ENCODE results near the gene INPP5D.
"Not testable (repeated sequence)": the region's sequence is repeated elsewhere in the genome, so short reads cannot be mapped to it uniquely, and the experiment has no call there.

INPP5D gene

DNA sequence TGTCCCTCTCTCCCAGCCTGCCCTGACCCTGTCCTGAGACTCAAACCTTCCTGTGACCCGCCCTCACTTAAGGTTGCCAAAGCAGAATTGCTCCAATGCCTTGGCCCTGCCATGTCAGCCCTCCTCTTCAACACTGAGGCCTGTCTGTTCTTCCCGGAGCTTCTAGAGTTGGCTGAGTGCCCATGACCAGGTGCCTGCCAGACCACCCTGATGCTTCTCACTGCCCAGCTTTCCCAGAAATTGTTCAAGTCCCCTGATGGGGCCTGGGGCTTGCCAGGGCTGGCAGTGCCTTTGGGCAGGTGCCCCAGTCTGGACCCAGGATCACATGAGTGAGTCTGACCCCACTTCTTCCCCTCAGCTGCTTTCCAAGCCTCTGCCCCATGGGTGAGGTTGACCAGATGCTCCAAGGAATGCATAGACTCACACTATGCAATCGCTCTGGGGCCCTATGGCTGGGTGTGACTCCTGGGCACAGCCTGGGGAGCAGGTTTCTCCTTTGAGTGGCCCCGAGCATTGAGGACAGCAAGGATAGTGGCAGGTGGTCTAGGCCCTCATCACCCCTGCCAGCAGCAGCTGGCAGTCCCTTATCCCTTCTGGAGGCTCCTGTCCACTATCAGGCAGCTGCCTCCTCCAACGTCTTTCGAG is 3.1 kb upstream of the INPP5D start:
- DNase-seq = no peak

DNA sequence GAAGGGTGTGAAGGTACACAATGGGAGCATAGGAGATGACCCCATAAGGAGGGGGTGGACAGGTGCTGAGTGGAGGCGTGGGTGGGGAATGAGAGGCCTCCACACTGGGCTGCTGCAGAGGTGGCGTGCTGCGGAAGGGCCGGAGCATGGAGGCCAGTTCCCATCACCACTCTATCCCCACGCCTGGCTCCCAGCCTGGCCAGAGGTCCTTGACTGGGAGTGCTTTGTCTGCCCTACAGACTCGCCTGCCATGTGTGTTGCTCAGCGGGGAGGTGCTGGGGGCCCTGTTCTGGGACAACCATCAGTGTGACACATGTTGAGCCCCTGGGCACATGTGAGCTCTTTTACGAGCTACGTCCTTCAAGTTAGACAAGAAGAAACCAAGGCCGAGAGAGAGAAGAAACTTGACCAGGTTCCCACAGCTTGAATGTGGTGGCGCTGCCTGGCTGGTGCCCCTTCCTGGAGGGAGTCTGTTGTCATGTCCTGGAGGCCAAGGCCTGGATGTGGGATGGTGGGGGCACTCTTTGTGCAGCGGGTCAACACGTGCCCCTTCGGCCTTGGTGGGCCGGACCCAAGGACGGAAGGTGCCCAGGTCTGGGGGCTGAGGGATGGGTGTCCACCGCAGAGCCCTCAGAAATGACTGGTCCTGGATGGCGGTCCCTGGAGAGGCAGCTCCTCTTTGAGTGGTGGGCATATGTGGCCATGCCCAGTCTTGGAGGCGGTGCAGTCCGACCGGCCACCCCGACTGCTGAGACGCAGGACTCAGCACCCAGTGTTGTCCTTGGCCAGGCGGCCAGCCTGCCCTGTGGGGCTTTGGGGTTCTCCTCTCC is 1.2 kb upstream of the INPP5D start:
- DNase-seq = no peak

DNA sequence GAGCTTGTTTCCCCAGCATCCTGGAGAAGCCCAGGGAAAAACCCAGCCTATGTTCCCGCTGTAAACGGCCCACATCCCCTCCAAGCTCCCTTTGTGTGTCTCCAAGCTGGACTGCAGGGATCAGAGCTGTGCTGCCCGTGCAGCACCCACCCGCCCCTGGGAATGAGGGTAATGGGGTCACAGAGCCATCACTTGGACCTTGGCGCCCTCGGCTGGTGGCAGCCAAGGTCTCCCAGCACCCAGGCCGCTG is 670 bp upstream of the INPP5D start:
- no peak for DNase-seq

DNA sequence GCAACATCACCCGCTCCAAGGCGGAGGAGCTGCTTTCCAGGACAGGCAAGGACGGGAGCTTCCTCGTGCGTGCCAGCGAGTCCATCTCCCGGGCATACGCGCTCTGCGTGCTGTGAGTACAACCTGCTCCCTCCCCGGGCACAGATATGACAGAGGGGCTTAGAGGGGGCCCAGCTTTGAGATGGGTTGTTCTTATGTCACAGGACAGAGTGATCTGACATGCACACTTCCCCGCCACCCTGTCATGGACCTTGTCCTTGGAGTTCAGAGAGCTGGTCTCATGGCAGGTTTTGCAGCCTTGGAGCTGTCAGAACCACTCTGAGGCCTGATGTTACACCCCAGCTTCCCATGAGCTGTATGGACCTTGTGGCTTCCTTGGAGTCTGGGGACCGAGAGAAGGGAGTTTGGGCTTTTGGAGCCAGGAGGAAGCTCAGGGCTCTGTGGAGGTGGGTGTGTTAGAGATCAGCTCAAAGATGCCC is 398 bp downstream of the INPP5D start:
- DNase-seq = no peak

DNA sequence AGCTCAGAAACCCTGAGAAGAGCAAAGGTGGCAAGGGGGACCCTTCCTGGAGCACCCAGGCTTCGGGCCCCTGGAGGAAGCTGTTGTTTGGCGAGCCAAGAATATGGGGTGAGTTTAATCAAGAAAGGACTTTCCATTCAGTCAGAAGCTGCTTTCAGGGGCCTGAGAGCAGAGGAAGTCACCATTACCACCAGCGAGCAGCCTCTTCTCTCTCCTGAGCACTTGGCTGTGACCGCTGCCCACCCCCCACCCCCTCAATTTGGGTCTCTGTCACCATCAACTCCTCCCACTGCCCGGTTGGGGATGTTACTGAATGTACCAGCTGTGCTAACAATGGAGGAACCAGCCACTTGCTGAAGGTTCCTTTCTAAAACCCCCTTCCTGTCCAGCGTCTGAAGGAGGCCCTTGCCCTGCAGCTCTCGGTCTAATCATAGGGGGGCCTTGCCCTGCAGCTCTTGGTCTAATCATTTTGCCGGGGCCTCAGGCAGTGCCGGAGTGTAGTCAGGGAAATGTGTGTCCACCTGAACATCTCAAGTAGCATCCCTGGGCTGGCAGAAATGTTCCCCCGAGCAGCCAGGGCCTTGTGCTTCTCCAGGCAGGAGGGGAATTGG is 943 bp downstream of the INPP5D start:
- DNase-seq = no peak

DNA sequence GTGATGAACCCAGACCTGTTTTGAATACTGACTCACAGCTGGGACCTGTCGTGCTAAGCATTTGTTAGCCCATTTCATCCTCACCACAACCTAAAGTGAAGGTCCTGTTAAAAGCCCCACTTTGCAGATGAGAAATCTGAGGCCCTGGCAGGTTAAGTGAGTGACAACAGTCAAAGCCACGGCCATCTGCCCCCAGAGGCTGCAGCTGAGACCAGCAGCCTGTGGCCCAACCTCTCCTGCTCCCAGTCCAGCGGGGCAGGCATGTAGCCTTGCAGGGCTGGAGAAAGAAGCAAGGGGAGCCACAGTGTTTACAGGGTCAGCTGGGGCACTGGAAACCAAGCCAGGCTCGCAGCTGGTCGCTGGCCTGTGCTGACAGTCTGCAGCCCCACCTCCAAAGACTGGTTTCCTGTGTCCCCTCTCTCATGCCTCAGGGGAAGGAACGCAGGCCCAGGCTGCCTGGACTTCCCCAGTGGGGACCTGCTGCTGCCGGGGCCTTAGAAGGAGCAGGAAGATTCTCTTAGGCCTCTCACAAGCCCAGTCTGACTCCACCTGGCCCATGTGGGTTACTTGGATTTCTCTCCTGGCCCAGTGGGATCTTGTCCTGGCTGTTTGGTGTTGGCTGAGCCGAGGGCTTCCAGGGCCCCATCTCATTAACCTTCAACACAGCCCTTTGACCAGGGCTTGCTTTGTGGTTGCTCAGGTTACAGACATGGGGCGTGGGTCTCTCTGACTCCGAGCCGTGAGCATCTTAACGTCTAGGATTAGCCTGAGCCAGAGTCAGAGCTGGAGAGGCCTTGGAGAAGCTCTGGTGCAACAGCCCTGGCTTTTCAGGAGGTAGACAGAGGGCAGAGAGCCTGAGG is 1.7 kb downstream of the INPP5D start:
- DNase-seq = peak; percentile 28

DNA sequence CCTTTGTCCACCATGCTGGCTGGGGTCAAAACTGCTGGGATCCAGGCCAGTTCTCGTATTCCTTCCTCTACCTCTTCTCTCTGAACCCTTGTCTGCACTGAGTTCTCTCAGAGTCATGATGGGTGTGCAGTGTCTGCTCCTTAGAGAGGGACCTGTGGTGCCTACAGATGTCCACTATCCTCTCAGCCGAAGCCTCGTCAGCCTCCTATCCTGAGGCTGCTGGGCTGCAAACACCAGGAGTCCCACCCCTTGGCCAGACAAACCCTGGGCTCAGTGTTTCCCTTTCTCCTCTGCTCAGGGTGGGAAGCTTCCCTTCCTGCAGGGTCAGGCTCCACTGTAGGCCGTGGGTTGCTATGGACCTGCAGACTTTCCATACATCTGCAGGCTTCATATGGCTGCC is 2.3 kb downstream of the INPP5D start:
- no peak for DNase-seq

DNA sequence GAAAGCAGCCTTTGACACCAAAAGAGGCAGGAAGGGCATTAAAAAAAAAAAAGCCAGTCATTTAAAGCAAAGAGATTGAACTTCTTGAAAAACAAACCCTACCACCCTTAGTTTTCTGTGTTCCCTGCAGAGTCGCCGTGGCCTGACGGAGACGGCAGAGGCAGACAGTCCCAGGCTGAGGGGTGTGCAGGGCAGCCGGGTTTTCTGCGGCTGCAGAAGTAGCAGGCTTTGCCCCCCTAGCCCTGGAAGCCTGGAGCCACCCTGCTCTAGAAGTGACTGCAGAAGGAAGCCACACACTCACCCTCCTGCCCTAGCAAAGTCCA is 2.8 kb downstream of the INPP5D start:
- no peak for DNase-seq

DNA sequence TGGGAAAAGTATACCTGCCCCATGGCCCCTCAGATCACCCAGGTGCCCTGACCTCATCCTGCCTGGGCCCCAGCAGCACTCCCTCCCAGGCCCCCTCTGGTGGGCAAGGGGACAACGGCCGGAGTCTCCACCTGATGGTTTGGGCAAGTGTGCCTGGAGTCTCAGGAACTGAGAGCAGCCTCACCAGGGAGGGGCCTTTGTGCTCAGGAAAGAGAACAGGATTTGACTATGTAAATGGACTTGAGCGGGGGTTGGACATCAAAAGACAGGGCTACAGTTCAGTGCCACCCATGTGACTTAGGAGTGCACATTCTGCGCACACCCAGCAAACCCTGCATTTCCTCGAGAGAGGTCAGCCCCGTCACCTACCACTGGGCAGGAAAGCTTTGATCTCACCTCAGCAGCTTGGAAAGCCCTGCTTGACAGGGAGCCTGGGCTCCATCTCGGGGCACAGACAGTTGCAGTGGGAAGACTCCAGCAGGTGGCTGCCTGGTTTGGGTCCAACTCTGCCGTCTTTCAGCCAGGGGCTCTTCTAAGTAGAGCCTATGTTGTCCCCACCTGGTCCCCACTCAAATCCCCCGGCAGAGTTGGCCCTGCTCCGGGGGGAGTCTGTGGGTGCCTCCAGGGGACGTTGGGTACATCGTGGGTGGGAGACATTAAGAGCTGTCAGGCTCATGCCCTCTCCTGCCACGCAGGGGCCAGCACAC is 3.3 kb downstream of the INPP5D start:
- no peak for DNase-seq

DNA sequence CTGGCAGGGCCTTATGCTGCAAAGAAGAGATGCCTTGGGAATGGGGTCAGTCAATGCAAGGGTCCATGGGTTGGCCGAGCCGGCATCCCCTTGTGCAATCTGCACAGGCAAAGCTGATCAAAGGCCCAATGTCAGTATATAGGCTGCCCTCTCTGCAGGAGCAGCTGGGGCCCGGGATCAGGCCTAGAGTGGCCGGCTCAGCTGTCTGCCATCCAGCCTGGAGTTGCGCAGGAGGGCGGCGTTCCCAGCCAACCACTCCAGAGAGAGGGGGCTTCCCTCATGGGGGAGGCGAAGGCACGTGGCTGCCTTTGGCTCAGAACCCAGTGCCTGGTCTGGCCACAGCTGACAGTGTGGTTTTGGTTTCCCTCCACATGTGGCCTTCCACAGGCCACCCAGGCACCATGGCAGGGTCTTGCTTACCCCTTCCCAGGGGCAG is 3.9 kb downstream of the INPP5D start:
- DNase-seq = no peak

DNA sequence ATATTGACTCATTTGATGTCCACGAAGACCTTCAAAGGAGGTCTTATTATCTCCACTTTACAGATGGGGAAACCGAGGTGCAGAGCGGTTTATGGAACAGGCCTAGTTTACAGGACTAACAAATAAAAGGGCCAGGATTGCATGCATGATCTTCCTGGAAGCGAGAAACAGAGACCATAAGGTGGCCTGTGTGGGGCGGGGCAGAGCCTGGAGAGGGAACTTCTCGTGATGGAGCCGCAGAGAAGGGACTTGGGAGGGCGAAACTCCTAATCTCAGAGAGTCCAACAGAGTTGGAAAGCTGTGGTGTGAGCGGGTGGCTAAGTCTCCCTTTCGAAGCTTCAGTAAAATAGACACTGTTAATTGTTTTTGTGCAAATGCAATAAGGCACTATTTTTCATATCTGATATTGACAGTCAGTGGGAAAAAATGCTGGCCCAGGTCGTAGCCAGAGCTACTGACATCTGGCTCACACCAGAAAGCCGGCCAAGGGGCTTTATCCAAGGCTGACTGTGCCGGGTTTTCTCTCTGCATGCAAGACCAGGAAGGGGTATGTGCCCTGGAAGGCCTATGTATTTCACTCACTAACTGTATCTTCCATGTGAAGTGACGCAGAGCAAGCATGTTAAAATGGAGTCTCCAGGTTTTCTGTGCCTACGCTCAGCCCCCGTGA is 4.5 kb downstream of the INPP5D start:
- DNase-seq = no peak

DNA sequence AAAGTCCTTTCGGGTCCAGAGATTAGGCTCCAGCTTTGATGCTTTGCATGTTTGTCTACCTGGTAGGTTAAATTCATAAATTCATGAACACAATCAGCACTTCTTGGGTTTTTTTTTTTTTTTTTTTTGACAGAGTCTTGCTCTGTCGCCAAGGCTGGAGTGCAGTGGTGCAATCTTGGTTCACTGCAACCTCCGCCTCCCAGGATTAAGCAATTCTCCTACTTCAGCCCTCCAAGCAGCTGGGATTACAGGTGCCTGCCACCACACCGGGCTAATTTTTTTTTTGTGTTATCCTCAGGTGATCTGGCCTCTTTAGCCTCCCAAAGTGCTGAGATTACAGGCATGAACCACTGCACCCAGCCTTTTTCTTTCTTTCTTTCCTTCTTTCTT is 5.1 kb downstream of the INPP5D start:
- not testable (repeated sequence) for DNase-seq

DNA sequence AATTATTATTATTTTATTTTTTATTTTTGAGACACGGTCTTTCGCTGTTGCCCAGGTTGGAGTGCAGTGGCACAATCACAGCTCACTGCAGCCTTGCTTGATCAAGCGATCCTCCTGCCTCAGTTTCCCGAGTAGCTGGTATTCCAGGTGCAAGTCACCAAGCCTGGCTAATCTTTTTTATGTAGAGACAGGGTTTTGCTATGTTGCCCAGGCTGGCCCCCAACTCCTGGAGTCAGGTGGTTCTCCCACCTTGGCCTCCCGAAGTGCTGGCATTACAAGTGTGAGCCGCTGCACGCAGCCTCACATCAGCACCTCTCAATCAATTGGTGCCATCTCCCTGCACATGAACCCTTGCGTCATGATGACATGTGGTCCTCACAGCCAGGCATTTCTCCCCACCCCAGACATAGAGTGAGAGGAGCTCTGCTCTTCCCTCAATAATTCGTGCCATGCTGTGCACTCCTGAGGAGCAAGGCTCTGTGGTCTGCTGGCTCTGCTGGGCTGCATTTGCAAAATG is 5.9 kb downstream of the INPP5D start:
- DNase-seq = no peak

DNA sequence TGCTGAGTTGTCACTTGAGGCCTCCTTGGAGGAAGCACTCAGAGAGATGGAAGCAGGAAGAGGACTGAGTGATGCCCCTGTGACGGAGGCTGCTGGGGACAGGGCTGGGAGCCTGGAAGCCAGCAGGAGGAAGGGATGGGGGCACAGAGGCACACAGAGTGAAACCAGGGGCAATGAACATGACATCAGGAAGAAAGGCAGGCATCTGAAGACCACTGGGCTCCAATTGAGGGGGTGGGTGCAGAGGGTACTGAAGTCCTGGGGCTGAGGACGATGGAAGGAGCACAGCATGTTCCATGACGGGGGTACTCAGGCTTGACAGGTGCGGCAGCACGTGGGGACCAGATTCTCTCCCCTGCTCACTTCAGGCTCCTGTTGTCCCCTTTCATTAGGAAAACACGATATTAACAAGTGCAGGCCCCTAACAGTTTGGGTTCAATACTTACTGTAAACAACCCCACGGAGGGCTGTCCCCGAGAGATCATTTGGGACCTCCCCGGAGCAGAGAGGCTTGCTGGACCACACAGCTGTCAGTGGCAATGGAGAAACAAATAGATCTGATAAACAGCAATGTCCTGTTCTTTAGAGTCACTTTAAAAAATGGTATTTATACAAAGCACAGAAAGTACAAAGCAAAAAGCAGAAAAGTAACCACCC is 8.7 kb downstream of the INPP5D start:
- DNase-seq = no peak

DNA sequence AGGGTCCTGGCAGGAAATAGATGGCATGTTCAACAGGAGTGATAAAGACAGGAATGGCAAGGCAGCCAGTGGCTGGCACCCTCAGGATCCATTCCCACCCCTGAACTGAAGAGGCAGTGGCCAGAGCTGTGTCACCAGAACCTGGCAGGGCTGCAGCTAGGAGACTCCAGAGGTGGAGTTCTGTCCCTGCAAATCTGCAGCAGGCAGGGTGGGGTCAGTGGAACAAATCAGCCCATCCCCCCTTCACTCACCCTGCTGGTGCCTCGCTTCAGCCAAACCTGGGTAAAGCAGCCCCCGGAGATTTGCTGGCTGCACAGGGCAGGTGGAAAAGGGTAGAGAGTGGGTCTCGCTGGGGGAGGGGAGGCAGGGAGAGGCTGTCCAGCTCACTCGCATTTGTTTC is 12.7 kb downstream of the INPP5D start:
- DNase-seq = no peak

DNA sequence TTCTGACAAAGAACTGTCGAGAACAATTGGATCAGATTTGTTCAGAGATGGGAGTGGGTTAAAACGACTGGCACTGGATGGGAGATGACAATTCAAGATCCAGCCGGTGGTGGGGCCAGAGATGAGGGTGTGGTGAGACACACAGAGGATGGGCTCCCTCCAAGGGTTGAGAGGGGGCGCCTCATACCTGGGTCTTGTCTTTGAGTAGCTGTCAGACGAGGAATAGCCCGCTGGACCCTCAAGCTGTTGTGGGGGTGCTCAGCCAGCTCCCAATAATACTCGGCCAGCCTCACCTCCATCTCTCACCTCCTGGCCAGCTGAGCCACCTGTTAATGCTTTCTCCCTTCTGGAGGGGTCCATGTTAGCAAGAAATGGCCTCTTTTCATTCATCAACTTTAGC is 14.0 kb downstream of the INPP5D start:
- no peak for DNase-seq

DNA sequence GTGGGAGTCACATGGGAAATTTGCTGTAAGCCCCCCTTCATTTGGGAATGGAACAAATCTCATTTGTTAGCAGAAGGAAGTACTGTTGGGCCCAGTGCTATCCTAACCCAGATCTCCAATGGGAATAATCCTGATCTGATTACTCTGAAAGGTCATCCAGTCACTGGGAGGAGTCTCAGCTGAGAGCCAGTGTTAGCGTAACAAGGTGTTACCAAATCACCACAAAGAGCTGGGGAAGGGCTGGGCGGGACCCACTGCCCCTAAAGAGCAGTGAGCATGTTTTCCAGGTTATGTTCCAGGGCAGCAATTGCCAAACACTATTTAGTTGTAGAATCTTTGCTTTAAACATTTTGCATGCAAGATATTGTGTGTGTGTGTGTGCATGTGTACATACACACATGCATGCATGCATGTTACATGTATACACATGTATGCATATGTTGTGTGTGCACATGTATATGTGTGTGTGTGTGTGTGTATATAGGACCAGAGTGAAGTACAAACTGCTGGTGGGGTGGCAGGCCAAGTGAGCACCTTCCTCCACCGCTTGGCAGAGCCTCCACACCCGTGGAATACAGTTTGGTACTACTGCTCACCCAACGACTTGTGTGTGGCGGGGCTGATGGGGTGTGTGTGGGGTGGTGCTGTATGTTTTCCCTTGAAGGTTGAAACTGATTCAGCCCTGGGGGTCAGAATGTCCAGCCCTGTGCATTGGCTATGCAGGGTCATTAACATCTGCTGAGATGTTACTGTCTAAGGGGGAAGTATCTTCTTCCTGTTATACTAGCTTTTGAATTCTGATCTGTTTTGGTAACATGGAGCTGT is 15.2 kb downstream of the INPP5D start:
- DNase-seq = no peak

DNA sequence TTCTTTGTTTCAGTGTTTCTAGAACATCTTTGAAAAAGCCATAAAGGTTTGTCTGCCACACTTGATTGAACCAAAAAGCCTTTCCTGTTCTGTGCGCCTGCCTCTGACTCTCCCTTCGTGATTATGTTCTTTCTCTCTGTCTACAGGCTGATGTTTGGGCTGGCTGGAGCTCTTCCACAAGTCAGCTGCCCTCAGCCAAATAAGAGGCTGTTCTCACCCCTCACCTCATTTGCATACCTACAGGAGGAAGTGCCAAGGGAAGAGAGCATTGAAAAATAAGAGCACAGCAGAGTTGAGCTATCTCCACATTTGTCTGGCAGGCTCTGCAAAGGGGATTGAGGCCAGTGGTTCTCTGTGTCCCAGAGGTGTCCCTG is 15.8 kb downstream of the INPP5D start:
- DNase-seq = no peak

DNA sequence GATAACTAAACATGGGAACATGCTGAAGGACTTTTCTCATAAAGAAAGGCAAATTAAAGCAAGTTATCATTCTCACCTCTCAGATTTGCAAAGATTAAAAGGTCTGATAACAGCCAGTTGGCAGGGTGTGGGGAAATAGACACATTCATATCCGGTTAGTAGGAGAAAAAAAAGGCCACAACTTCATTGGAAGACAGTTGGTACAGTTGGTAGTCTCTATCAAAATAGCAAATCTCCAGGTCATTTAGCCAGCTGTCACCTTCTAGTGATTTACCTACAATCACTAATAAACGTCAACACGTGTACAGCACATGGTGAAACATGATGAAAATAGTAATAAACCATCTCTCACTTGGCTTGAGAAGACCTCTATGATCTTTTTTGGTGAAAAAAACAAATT is 16.6 kb downstream of the INPP5D start:
- DNase-seq = no peak

DNA sequence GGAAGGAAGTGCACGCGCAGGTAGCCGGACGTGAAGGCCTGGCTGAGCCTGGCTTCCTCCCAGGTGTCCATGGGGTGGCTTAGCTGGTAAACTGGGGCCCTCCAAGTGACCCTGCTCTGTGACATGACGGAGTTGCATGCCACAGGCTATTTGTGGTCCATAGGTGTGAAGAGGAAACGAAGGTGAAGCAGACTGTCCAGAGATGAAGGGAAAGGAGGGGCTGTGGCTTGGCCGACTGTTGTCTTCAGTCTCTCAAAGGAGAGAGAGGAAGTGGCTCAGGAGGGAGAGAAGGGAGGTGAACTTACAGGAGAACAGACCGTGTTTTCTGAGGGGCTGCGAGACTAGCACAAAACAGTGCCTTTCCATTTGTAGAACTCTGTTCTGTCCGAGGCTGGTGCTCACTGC is 19.3 kb downstream of the INPP5D start:
- DNase-seq = peak; percentile 25

All from activated effector memory CD4-positive, alpha-beta T cell treated with Interleukin-2 at 50 U/mL for 16 hours (primary cell).